K562 (cell line): ENCODE measurements around the gene MAP7D1. TPM values are rescaled to one million over a fixed set of nuclear protein-coding genes. Genes with fewer than 3 reads are reported as not detected.

Source experiments
- polyA plus RNA-seq, 8 experiments: library from polyadenylated mRNA; depleted of rRNA in 4 of 8; stranded (reverse) in 5 of 8; unstranded in 3 of 8; fragments of >200 nt; fragmentation: Nextera tagmentation in 2 of 8; fragmentation: Illumina TruSeq in 1 of 8; extraction: Ambion mirVana in 2 of 8; extraction: Trizol in 1 of 8; gene quantifications; 2 replicates each; pipeline versions ENCODE4 v1.2.1 to v1.2.3, GENCODE V29; 2011 to 2014; ENCODE audit warnings: inconsistent platforms in 1 of 8, missing spikeins in 1 of 8
- small RNA-seq: library from RNA; depleted of rRNA; stranded (forward); fragments of <200 nt; gene quantifications from one replicate; pipeline ENCODE3, GENCODE V24; 2014
- total RNA-seq, 7 experiments: library from RNA; depleted of rRNA in 6 of 7; stranded (reverse); fragments of >200 nt in 6 of 7; fragmentation: Illumina TruSeq in 2 of 7; extraction: Trizol in 2 of 7; gene quantifications; 2 replicates each; pipeline versions ENCODE4 v1.2.1 to v1.2.3, GENCODE V29; 2011 to 2021; ENCODE audit warnings: low replicate concordance in 1 of 7

MAP7D1 gene
- total and polyA plus RNA-seq, 9 of the 15 experiments (the other 6 are each of a cell fraction or from before 2014, with no cell fraction given) = 3.6 to 108 (median 34.5) TPM

Small RNA genes lying within 50 kb of the gene (small RNA-seq; reads per million reads assigned to genes)
- gene RN7SL131P = not detected

Other genes starting within 250 kb of the MAP7D1 start
Only the 7 nearest of the 10 such genes appear.
- gene TEKT2, start 72.1 kb upstream of the MAP7D1 start, total RNA-seq (2014; rRNA removed) = 0.36 TPM in 1 of 2 replicates, not detected in the other
- gene TEKT2, start 72.1 kb upstream of the MAP7D1 start, total RNA-seq (2014; rRNA removed; fragmentation: Illumina TruSeq; extraction: Trizol) = 0.19 TPM in 1 of 2 replicates, not detected in the other
- 0.19 and 0.40 TPM in 2 replicates for gene TEKT2, start 72.1 kb upstream of the MAP7D1 start, total RNA-seq (2015; rRNA removed; fragmentation: Illumina TruSeq; extraction: Trizol)
- gene TEKT2, start 72.1 kb upstream of the MAP7D1 start, total RNA-seq (2021) = 0.60 and 0.78 TPM in 2 replicates
- gene TEKT2, start 72.1 kb upstream of the MAP7D1 start, polyA plus RNA-seq (2011; rRNA removed) = 0.06 and 0.24 TPM in 2 replicates
- gene TEKT2, start 72.1 kb upstream of the MAP7D1 start, polyA plus RNA-seq (2014; fragmentation: Illumina TruSeq; extraction: Trizol) = 0.24 and 0.37 TPM in 2 replicates
- gene TEKT2, start 72.1 kb upstream of the MAP7D1 start, polyA plus RNA-seq (2014; fragmentation: Nextera tagmentation; extraction: Ambion mirVana) = under 1 TPM; 0.08 to 0.14 TPM
- gene TEKT2, start 72.1 kb upstream of the MAP7D1 start, polyA plus RNA-seq (2014; rRNA removed) = 0.19 and 0.94 TPM in 2 replicates
- 40.0 and 52.5 TPM in 2 replicates for gene ADPRS, start 67.3 kb upstream of the MAP7D1 start, total RNA-seq (2014; rRNA removed)
- 15.1 and 21.2 TPM in 2 replicates for gene ADPRS, start 67.3 kb upstream of the MAP7D1 start, total RNA-seq (2014; rRNA removed; fragmentation: Illumina TruSeq; extraction: Trizol)
- gene ADPRS, start 67.3 kb upstream of the MAP7D1 start, total RNA-seq (2015; rRNA removed; fragmentation: Illumina TruSeq; extraction: Trizol) = 26.7 and 27.4 TPM in 2 replicates
- 30.9 and 33.4 TPM in 2 replicates for gene ADPRS, start 67.3 kb upstream of the MAP7D1 start, total RNA-seq (2021)
- gene ADPRS, start 67.3 kb upstream of the MAP7D1 start, polyA plus RNA-seq (2011; rRNA removed) = 34.4 and 37.0 TPM in 2 replicates
- 25.2 and 26.7 TPM in 2 replicates for gene ADPRS, start 67.3 kb upstream of the MAP7D1 start, polyA plus RNA-seq (2014; fragmentation: Illumina TruSeq; extraction: Trizol)
- gene ADPRS, start 67.3 kb upstream of the MAP7D1 start, polyA plus RNA-seq (2014; fragmentation: Nextera tagmentation; extraction: Ambion mirVana) = 1 to 10 TPM; 5.9 to 8.4 TPM
- gene ADPRS, start 67.3 kb upstream of the MAP7D1 start, polyA plus RNA-seq (2014; rRNA removed) = 29.9 and 37.2 TPM in 2 replicates
- gene COL8A2, start 30.9 kb upstream of the MAP7D1 start, total RNA-seq (2014; rRNA removed) = 0.14 TPM in 1 of 2 replicates, not detected in the other
- 0.03 TPM in 1 of 2 replicates, not detected in the other for gene COL8A2, start 30.9 kb upstream of the MAP7D1 start, total RNA-seq (2014; rRNA removed; fragmentation: Illumina TruSeq; extraction: Trizol)
- not detected in 2 replicates for gene COL8A2, start 30.9 kb upstream of the MAP7D1 start, total RNA-seq (2015; rRNA removed; fragmentation: Illumina TruSeq; extraction: Trizol)
- gene COL8A2, start 30.9 kb upstream of the MAP7D1 start, total RNA-seq (2021) = 0.04 and 0.09 TPM in 2 replicates
- 0.04 TPM in 2 replicates for gene COL8A2, start 30.9 kb upstream of the MAP7D1 start, polyA plus RNA-seq (2011; rRNA removed)
- gene COL8A2, start 30.9 kb upstream of the MAP7D1 start, polyA plus RNA-seq (2014; fragmentation: Illumina TruSeq; extraction: Trizol) = 0.07 TPM in 1 of 2 replicates, not detected in the other
- gene COL8A2, start 30.9 kb upstream of the MAP7D1 start, polyA plus RNA-seq (2014; fragmentation: Nextera tagmentation; extraction: Ambion mirVana) = not detected
- 0.03 TPM in 1 of 2 replicates, not detected in the other for gene COL8A2, start 30.9 kb upstream of the MAP7D1 start, polyA plus RNA-seq (2014; rRNA removed)
- gene TRAPPC3, start 6.7 kb upstream of the MAP7D1 start, total RNA-seq (2014; rRNA removed) = 132 and 141 TPM in 2 replicates
- 109 and 114 TPM in 2 replicates for gene TRAPPC3, start 6.7 kb upstream of the MAP7D1 start, total RNA-seq (2014; rRNA removed; fragmentation: Illumina TruSeq; extraction: Trizol)
- gene TRAPPC3, start 6.7 kb upstream of the MAP7D1 start, total RNA-seq (2015; rRNA removed; fragmentation: Illumina TruSeq; extraction: Trizol) = 112 and 115 TPM in 2 replicates
- gene TRAPPC3, start 6.7 kb upstream of the MAP7D1 start, total RNA-seq (2021) = 83.4 and 90.9 TPM in 2 replicates
- 128 and 141 TPM in 2 replicates for gene TRAPPC3, start 6.7 kb upstream of the MAP7D1 start, polyA plus RNA-seq (2011; rRNA removed)
- 127 and 140 TPM in 2 replicates for gene TRAPPC3, start 6.7 kb upstream of the MAP7D1 start, polyA plus RNA-seq (2014; fragmentation: Illumina TruSeq; extraction: Trizol)
- gene TRAPPC3, start 6.7 kb upstream of the MAP7D1 start, polyA plus RNA-seq (2014; fragmentation: Nextera tagmentation; extraction: Ambion mirVana) = 10 to 100 TPM; 20.6 to 41.8 TPM
- gene TRAPPC3, start 6.7 kb upstream of the MAP7D1 start, polyA plus RNA-seq (2014; rRNA removed) = 119 and 142 TPM in 2 replicates
- 67.9 and 70.5 TPM in 2 replicates for gene THRAP3, start 68.3 kb downstream of the MAP7D1 start, total RNA-seq (2014; rRNA removed)
- gene THRAP3, start 68.3 kb downstream of the MAP7D1 start, total RNA-seq (2014; rRNA removed; fragmentation: Illumina TruSeq; extraction: Trizol) = 100 and 118 TPM in 2 replicates
- gene THRAP3, start 68.3 kb downstream of the MAP7D1 start, total RNA-seq (2015; rRNA removed; fragmentation: Illumina TruSeq; extraction: Trizol) = 125 and 128 TPM in 2 replicates
- 107 and 123 TPM in 2 replicates for gene THRAP3, start 68.3 kb downstream of the MAP7D1 start, total RNA-seq (2021)
- 101 and 113 TPM in 2 replicates for gene THRAP3, start 68.3 kb downstream of the MAP7D1 start, polyA plus RNA-seq (2011; rRNA removed)
- 133 TPM in 2 replicates for gene THRAP3, start 68.3 kb downstream of the MAP7D1 start, polyA plus RNA-seq (2014; fragmentation: Illumina TruSeq; extraction: Trizol)
- 100 to 1,000 TPM in 1 of 2 experiments, 10 to 100 TPM in 1; 66.2 to 135 TPM for gene THRAP3, start 68.3 kb downstream of the MAP7D1 start, polyA plus RNA-seq (2014; fragmentation: Nextera tagmentation; extraction: Ambion mirVana)
- gene THRAP3, start 68.3 kb downstream of the MAP7D1 start, polyA plus RNA-seq (2014; rRNA removed) = 76.9 and 99.0 TPM in 2 replicates
- gene SH3D21, start 150.2 kb downstream of the MAP7D1 start, total RNA-seq (2014; rRNA removed) = 1.4 and 3.0 TPM in 2 replicates
- 0.89 and 1.1 TPM in 2 replicates for gene SH3D21, start 150.2 kb downstream of the MAP7D1 start, total RNA-seq (2014; rRNA removed; fragmentation: Illumina TruSeq; extraction: Trizol)
- 1.7 and 1.8 TPM in 2 replicates for gene SH3D21, start 150.2 kb downstream of the MAP7D1 start, total RNA-seq (2015; rRNA removed; fragmentation: Illumina TruSeq; extraction: Trizol)
- 3.0 and 4.3 TPM in 2 replicates for gene SH3D21, start 150.2 kb downstream of the MAP7D1 start, total RNA-seq (2021)
- 2.7 and 5.6 TPM in 2 replicates for gene SH3D21, start 150.2 kb downstream of the MAP7D1 start, polyA plus RNA-seq (2011; rRNA removed)
- 3.0 and 4.5 TPM in 2 replicates for gene SH3D21, start 150.2 kb downstream of the MAP7D1 start, polyA plus RNA-seq (2014; fragmentation: Illumina TruSeq; extraction: Trizol)
- gene SH3D21, start 150.2 kb downstream of the MAP7D1 start, polyA plus RNA-seq (2014; fragmentation: Nextera tagmentation; extraction: Ambion mirVana) = under 1 TPM; 0.01 to 0.07 TPM
- 3.3 and 4.7 TPM in 2 replicates for gene SH3D21, start 150.2 kb downstream of the MAP7D1 start, polyA plus RNA-seq (2014; rRNA removed)
- gene EVA1B, start 167.5 kb downstream of the MAP7D1 start, total RNA-seq (2014; rRNA removed) = 61.5 and 65.7 TPM in 2 replicates
- gene EVA1B, start 167.5 kb downstream of the MAP7D1 start, total RNA-seq (2014; rRNA removed; fragmentation: Illumina TruSeq; extraction: Trizol) = 0.29 and 0.44 TPM in 2 replicates
- 4.6 and 5.9 TPM in 2 replicates for gene EVA1B, start 167.5 kb downstream of the MAP7D1 start, total RNA-seq (2015; rRNA removed; fragmentation: Illumina TruSeq; extraction: Trizol)
- gene EVA1B, start 167.5 kb downstream of the MAP7D1 start, total RNA-seq (2021) = 27.2 and 27.8 TPM in 2 replicates
- gene EVA1B, start 167.5 kb downstream of the MAP7D1 start, polyA plus RNA-seq (2011; rRNA removed) = 2.4 and 5.3 TPM in 2 replicates
- gene EVA1B, start 167.5 kb downstream of the MAP7D1 start, polyA plus RNA-seq (2014; fragmentation: Illumina TruSeq; extraction: Trizol) = 0.68 and 2.1 TPM in 2 replicates
- gene EVA1B, start 167.5 kb downstream of the MAP7D1 start, polyA plus RNA-seq (2014; fragmentation: Nextera tagmentation; extraction: Ambion mirVana) = under 1 TPM; 0.08 to 0.13 TPM
- gene EVA1B, start 167.5 kb downstream of the MAP7D1 start, polyA plus RNA-seq (2014; rRNA removed) = 39.1 and 41.3 TPM in 2 replicates